ENCODE results near the gene RTN4R.

RTN4R gene

GRCh38 chr22:20232781-20233180 is 35.3 kb downstream of the RTN4R start:
- Mint-ChIP-seq H3K4me3 (no peak overlapping the region), H3K27ac (no peak overlapping the region), H3K27me3 (ENCODE audit: low read depth) (peaks cover 18% of the 10 kb centered on the region), H3K4me1 (peaks cover 29% of the 10 kb centered on the region), H3K9me3 (no peaks in the 10 kb centered on the region), H3K36me3 (ENCODE audit: low read depth) (no peaks in the 10 kb centered on the region)
- no peak for TF ChIP-seq CTCF (IDR thresholded peaks at IDR 0.05; ENCODE audit: unreplicated experiment in 3 of 3)

GRCh38 chr22:20232237-20232598 is 35.9 kb downstream of the RTN4R start:
- Mint-ChIP-seq H3K27me3 (ENCODE audit: low read depth) (peaks cover 18% of the 10 kb centered on the region), H3K36me3 (ENCODE audit: low read depth) (no peaks in the 10 kb centered on the region), H3K4me1 (peaks cover 29% of the 10 kb centered on the region), H3K4me3 (no peak overlapping the region), H3K27ac (no peak overlapping the region), H3K9me3 (no peaks in the 10 kb centered on the region)
- TF ChIP-seq CTCF (IDR thresholded peaks at IDR 0.05; ENCODE audit: unreplicated experiment in 3 of 3), result no peak

- H3K4me3 Mint-ChIP-seq, result no peak overlapping the region
- peaks cover 25% of the 10 kb centered on the region for H3K4me1 Mint-ChIP-seq
- peaks cover 18% of the 10 kb centered on the region for H3K27me3 Mint-ChIP-seq (ENCODE audit: low read depth)
- H3K36me3 Mint-ChIP-seq (ENCODE audit: low read depth), result no peaks in the 10 kb centered on the region
- H3K27ac Mint-ChIP-seq, result no peak overlapping the region
- H3K9me3 Mint-ChIP-seq, result no peaks in the 10 kb centered on the region
- TF ChIP-seq CTCF (IDR thresholded peaks at IDR 0.05; ENCODE audit: unreplicated experiment in 3 of 3), result no peak
Observed at GRCh38 chr22:20231514-20232236, 36.4 kb downstream of the RTN4R start.

GRCh38 chr22:20230777-20231420 is 37.2 kb downstream of the RTN4R start:
- no peaks in the 10 kb centered on the region for H3K9me3 Mint-ChIP-seq
- peaks cover 18% of the 10 kb centered on the region for H3K27me3 Mint-ChIP-seq (ENCODE audit: low read depth)
- no peak for TF ChIP-seq CTCF (IDR thresholded peaks at IDR 0.05; ENCODE audit: unreplicated experiment in 3 of 3)
- H3K4me3 Mint-ChIP-seq, result no peak overlapping the region
- no peak overlapping the region for H3K27ac Mint-ChIP-seq
- peaks cover 23% of the 10 kb centered on the region for H3K4me1 Mint-ChIP-seq
- no peaks in the 10 kb centered on the region for H3K36me3 Mint-ChIP-seq (ENCODE audit: low read depth)

- H3K36me3 Mint-ChIP-seq (ENCODE audit: low read depth), result peaks cover 4% of the 10 kb centered on the region
- H3K27ac Mint-ChIP-seq, result peak overlapping the region in 2 of 3 experiments; percentile 85 to 87
- no peaks in the 10 kb centered on the region for H3K9me3 Mint-ChIP-seq
- peak overlapping the region in 2 of 3 experiments; percentile 15 to 21 for H3K4me3 Mint-ChIP-seq
- H3K4me1 Mint-ChIP-seq, result peaks cover 21% of the 10 kb centered on the region
- peaks cover 16% of the 10 kb centered on the region for H3K27me3 Mint-ChIP-seq (ENCODE audit: low read depth)
- no peak for TF ChIP-seq CTCF (IDR thresholded peaks at IDR 0.05; ENCODE audit: unreplicated experiment in 3 of 3)
Observed at GRCh38 chr22:20229916-20230775, 38.0 kb downstream of the RTN4R start.
